GM21619 (cell line): Measurements from ENCODE around the gene PM20D2.

Experiments
- ATAC-seq: cut with Tn5 transposase; IDR thresholded peaks from one replicate; pipeline ENCODE4 v1.9.1; 2021; ENCODE audit not compliant: unreplicated experiment

Gene PM20D2

DNA sequence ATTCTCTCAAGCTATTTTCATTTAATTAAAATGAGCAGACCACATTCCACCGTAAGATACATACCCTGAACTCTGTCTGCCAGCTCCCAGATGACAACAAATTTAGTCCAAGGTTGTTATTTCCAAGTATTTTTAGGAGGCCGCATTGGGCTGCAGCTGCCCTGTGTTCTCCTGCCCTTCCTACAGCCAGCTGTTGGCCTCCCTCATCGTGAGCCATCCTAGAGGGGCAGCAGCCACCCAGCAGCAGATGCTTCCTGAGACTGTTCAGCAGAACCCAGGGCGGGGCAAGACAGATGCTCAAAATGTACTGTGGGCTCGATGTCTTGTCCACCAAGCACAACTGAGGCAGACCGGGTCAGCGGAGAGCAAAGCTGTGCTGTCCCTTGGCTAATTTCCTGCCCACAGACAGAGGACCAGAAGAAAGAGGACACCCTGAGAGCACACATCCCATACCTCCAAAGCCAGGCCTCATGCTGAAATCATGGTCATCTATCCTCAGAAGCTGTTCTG, 54.9 kb downstream of the PM20D2 start:
- no peak for ATAC-seq

DNA sequence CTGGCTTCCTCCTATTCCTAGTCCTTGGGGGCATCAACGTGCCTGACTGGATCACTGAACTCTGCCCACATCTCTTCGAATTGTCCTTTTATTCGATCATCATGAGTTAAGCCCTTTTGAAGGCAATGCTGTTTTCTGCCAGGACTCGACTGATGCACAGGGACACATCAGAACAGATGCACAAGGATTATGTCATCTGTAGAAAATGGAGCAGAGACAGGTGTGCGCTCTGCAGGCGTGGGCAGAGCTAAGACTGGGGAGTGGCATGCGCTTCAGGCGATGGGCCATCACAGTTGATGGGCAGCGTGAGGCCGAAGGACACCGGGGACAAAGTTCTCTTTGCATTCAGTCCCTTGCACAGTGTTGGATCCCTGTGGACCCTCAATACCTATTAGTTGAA, 58.2 kb downstream of the PM20D2 start:
- ATAC-seq, result no peak

DNA sequence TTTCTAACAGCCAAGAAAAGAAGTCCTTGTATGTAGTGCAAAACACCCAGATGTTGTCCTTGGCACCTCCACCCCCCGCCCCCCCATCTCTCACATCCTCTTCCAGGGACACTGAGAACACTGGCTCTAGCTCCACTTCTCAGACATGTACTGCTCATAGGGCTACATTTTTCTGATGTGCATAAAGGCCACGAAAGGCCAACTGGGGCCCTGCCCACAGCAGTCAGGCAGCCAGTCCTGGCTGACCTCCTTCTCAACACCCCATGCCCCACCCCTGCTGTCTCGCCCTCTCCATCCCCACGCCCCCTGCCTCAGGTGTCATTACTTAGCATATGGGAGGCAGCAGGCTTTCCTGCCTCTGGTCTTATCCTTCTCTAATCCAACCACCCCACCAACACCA, 60.0 kb downstream of the PM20D2 start:
- no peak for ATAC-seq

DNA sequence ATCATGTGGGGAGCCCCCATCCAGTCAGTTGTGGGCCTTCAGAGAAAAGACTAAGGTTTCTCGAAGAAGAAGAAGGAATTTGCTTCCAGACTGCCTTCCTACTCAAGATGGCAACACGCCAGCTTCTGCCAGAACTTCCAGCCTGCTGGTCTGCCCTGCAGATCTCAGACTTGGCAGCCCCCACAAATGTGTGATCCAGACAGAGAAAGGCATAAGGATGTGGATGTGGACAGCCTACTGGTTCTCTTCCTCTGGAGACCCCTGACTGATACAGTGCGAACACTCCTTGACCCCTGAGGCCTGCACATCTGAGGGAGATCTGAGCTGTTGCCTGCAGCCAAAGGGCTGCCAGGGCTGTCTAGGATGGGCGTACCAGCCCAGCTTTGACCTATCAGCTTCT, 62.7 kb downstream of the PM20D2 start:
- no peak for ATAC-seq

DNA sequence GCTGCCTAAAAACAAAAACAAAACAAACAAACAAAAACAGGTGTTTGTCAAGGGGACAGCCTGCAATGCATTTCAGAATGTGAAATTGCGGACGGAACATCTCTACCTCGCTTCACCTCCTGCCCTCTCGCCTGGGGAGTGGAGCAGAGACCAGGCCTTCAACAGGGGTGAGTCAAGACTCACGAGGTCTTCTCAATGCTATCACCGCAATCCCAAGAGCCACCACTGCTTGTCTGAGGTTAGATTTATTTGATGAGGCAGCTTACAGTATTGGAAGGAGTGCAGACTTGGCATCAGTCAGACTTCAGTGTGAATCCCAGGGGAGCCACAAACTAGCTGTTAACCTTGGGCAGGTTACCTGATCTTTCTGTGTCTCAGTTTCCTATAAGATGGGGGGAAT, 63.6 kb downstream of the PM20D2 start:
- ATAC-seq, result no peak

DNA sequence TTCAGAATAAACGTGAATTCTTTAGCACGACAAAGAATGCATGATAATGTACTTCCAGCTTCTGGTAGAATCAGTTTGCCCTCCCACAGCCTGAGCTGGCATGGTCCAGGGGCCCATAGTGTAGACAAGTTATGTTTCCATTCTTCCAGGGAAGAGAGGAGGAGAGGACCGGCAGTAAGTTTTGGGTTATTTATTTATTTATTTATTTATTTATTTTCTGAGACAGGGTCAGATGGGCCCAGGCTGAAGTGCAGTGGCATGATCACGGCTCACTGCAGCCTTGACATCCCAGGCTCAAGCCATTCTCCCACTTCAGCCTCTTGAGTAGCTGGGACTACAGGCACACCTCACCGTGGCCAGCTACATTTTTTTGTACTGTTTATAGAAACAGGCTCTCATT, 66.6 kb downstream of the PM20D2 start:
- no peak for ATAC-seq

DNA sequence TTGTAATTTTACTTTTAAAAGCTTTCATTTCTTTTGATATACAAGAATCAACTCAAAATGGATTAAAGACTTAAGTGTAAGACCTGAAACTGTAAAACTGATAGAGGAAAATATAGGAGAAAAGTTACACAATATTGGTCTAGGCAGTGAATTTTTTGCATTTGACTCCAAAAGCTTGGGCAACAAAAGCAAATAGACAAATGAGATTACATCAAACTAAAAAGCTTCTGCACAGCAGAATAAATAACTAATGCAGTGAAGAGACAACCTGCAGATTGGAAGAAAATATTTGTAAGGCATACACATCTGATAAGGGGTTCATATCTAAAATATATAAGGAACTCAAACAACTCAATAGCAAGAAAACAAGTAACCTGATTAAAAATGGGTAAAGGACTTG, 68.3 kb downstream of the PM20D2 start:
- ATAC-seq, result no peak
